ENCODE measurements around the gene ADAMTS18. TPM values are rescaled to one million over a fixed set of nuclear protein-coding genes. Genes with fewer than 3 reads are reported as not detected.

ADAMTS18 gene
- polyA plus RNA-seq, 2 of the 4 experiments (the other 2 are of a cell fraction): 0.03 TPM; not detected in 1

- H3K4me1 ChIP-seq: no peaks in the 10 kb centered on the region
- no peak for FAIRE-seq
- peaks cover 9% of the 10 kb centered on the region; the same call in 2 of the 3 replicates for H3K9me3 ChIP-seq
- ATAC-seq: no peak
- H3K4me2 ChIP-seq: no peak overlapping the region
- WGBS (ENCODE audit: missing lambda C conversion rate): 47% methylated on average over 2 of the region's 2 CpGs
- no peak overlapping the region for H3K4me3 ChIP-seq
- POLR2A ChIA-PET: no interaction called here
- TF ChIP-seq JUN (IDR thresholded peaks at IDR 0.05): no peak
- TF ChIP-seq NPAS2 (CRISPR knock-in tag; IDR thresholded peaks at IDR 0.05; ENCODE audit: borderline replicate concordance): no peak
- no peak for TF ChIP-seq HDAC2 (IDR thresholded peaks at IDR 0.05)
- no peak for TF ChIP-seq FOXS1 (CRISPR knock-in tag; IDR thresholded peaks at IDR 0.05)
- TF ChIP-seq HOXB13 (CRISPR knock-in tag; IDR thresholded peaks at IDR 0.05; ENCODE audit: low read depth): no peak
- no peak for TF ChIP-seq ZC3H11A (IDR thresholded peaks at IDR 0.05)
- H3K27ac ChIP-seq: no peak overlapping the region
- CTCF ChIA-PET: no interaction called here
- DNase-seq (ENCODE audit: low read depth in 1 of 2, low spot score in 1 of 2): no peak
Measured at GRCh38 chr16:77403732-77404131, 31.1 kb downstream of the ADAMTS18 start.

DNA sequence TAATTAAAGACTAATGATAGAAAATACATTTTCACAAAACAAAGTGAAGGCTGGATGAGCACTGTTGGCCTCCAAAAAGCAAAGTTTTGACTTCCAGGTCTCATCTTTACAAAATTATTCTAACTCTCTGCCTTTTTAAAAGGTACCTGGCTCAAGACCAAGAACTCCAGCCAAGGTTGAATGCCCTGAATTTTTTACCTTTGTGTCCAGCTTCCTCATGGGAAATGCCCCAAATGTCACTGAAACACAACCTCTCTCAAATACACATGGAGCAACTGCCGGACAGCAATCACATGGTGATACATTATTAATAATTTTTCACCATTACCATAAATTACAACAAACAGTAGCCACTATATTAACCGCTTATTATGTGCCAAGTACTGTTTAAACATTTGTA is 32.2 kb downstream of the ADAMTS18 start:
- ChIA-PET CTCF (no interaction called here), POLR2A (no interaction called here)

GRCh38 chr16:77402118-77402517 is 32.7 kb downstream of the ADAMTS18 start:
- DNase-seq (ENCODE audit: low read depth in 1 of 2, low spot score in 1 of 2): no peak
- CTCF ChIA-PET: no interaction called here

More for the DNA sequence above, 32.2 kb downstream of the ADAMTS18 start:
- no peak for ATAC-seq
- no peak overlapping the region for H3K4me2 ChIP-seq
- no peak overlapping the region for H3K27ac ChIP-seq
- no peak for DNase-seq (ENCODE audit: low read depth in 1 of 2, low spot score in 1 of 2)
- TF ChIP-seq ELK1 (IDR thresholded peaks at IDR 0.05; ENCODE audit: low read depth, low read length) (no peak), HOXB5 (CRISPR knock-in tag; IDR thresholded peaks at IDR 0.05) (no peak), HMGXB4 (CRISPR knock-in tag; IDR thresholded peaks at IDR 0.05; ENCODE audit: borderline replicate concordance) (no peak), ZC3H11A (IDR thresholded peaks at IDR 0.05) (no peak)
- 74% methylated on average over 2 of the region's 2 CpGs for WGBS (ENCODE audit: missing lambda C conversion rate)
- no peaks in the 10 kb centered on the region for H3K4me1 ChIP-seq
- peaks cover 9% of the 10 kb centered on the region; the same call in 2 of the 3 replicates for H3K9me3 ChIP-seq
- H3K4me3 ChIP-seq: no peak overlapping the region
- no peak for FAIRE-seq

More at GRCh38 chr16:77402118-77402517, 32.7 kb downstream of the ADAMTS18 start:
- no peak overlapping the region for H3K4me2 ChIP-seq
- POLR2A ChIA-PET: no interaction called here
- 57% methylated on average over 6 of the region's 6 CpGs for WGBS (ENCODE audit: missing lambda C conversion rate)
- H3K4me1 ChIP-seq: no peaks in the 10 kb centered on the region
- no peak for ATAC-seq
- H3K4me3 ChIP-seq: no peak overlapping the region
- TF ChIP-seq, protein P1, sequence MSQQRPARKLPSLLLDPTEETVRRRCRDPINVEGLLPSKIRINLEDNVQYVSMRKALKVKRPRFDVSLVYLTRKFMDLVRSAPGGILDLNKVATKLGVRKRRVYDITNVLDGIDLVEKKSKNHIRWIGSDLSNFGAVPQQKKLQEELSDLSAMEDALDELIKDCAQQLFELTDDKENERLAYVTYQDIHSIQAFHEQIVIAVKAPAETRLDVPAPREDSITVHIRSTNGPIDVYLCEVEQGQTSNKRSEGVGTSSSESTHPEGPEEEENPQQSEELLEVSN (IDR thresholded peaks at IDR 0.05; ENCODE audit: borderline replicate concordance, low read depth): no peak
- TF ChIP-seq, protein P2, sequence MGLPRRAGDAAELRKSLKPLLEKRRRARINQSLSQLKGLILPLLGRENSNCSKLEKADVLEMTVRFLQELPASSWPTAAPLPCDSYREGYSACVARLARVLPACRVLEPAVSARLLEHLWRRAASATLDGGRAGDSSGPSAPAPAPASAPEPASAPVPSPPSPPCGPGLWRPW (IDR thresholded peaks at IDR 0.05): no peak
- TF ChIP-seq BCL3 (IDR thresholded peaks at IDR 0.05) (no peak), CBX2 (IDR thresholded peaks at IDR 0.05; ENCODE audit: borderline replicate concordance, low read depth) (no peak), CHD4 (IDR thresholded peaks at IDR 0.05; ENCODE audit: borderline replicate concordance) (no peak), NPAS2 (CRISPR knock-in tag; IDR thresholded peaks at IDR 0.05; ENCODE audit: borderline replicate concordance) (no peak), FOSB (CRISPR knock-in tag; IDR thresholded peaks at IDR 0.05) (no peak), RAD21 (conservative IDR thresholded peaks at IDR 0.05 in 1 of 2, IDR thresholded peaks at IDR 0.05 in 1 of 2) (no peak), ZFP36 (IDR thresholded peaks at IDR 0.05; ENCODE audit: borderline replicate concordance, partially characterized antibody) (no peak), MYC (IDR thresholded peaks at IDR 0.05; ENCODE audit: borderline replicate concordance, low read length) (no peak), ZSCAN20 (CRISPR knock-in tag; IDR thresholded peaks at IDR 0.05) (no peak), SREBF2 (IDR thresholded peaks at IDR 0.05) (no peak), POLR2A (IDR thresholded peaks at IDR 0.05; ENCODE audit: low read length) (no peak)
- no peak for FAIRE-seq
- no peak overlapping the region for H3K27ac ChIP-seq
- 0 out of 3 replicates have a peak, but pooled peaks cover 3% of the 10 kb centered on the region for H3K9me3 ChIP-seq
